Caco-2 (cell line): Measurements from ENCODE around the gene SOSTDC1. TPM values are rescaled to one million over a fixed set of nuclear protein-coding genes. Genes with fewer than 3 reads are reported as not detected.
"Not testable (repeated sequence)": the region's sequence is repeated elsewhere in the genome, so short reads cannot be mapped to it uniquely, and the experiment has no call there.

Experiments used
- BruUV-seq: library from RNA; stranded (reverse); fragments of 400-500 nt; replicated peaks from 2 replicates; lab custom pipeline; 2021; lab: Mats Ljungman, UMichigan
- CTCF ChIA-PET: fragments of 300-600 bp; sonication (Branson Sonifier 250); formaldehyde crosslinking; loops from one replicate; lab custom pipeline; 2022; ENCODE audit warnings: antibody characterized with exemption; lab: Charles Lee
- POLR2A ChIA-PET: fragments of 300-600 bp; sonication (Branson Sonifier 250); formaldehyde crosslinking; loops from one replicate; lab custom pipeline; 2022; ENCODE audit warnings: antibody characterized with exemption; lab: Charles Lee
- DNase-seq, 2 experiments: peaks; one replicate each; pipeline versions ENCODE4 v3.0.0 to v3.0.0-alpha.2; 2020 to 2022
- H3K27me3 ChIP-seq: replicated peaks from 2 replicates; pipeline ENCODE4 v1.6.0; 2011; ENCODE audit warnings: low read length; ENCODE audit not compliant: control insufficient read depth, insufficient read depth
- H3K36me3 ChIP-seq: 2 replicates; pipeline ENCODE4 v1.5.1; 2011; ENCODE audit warnings: low read length; ENCODE audit not compliant: control insufficient read depth, insufficient read depth
- H3K4me1 ChIP-seq: fragments of 250-450 bp; sonication (Bioruptor Pico); 2 replicates; pipeline ENCODE4 v1.5.1; 2020; ENCODE audit warnings: mild to moderate bottlenecking
- H3K4me3 ChIP-seq: 2 replicates; pipeline ENCODE4 v1.5.1; 2011; ENCODE audit warnings: low read depth, mild to moderate bottlenecking, control low read depth, low read length
- H3K9me3 ChIP-seq: fragments of 250-450 bp; sonication (Bioruptor Pico); 2 replicates; pipeline ENCODE4 v1.5.1; 2020; ENCODE audit warnings: mild to moderate bottlenecking, moderate library complexity
- H3K27ac Mint-ChIP-seq: one replicate; pipeline ENCODE4 v1.8.0; 2022; ENCODE audit warnings: mixed read lengths; ENCODE audit not compliant: unreplicated experiment
- H3K27me3 Mint-ChIP-seq: one replicate; pipeline ENCODE4 v1.8.0; 2022; ENCODE audit warnings: mixed read lengths; ENCODE audit not compliant: insufficient read depth, unreplicated experiment
- H3K36me3 Mint-ChIP-seq: one replicate; pipeline ENCODE4 v1.8.0; 2022; ENCODE audit warnings: mild to moderate bottlenecking, mixed read lengths; ENCODE audit not compliant: insufficient read depth, unreplicated experiment
- H3K4me1 Mint-ChIP-seq: one replicate; pipeline ENCODE4 v1.8.0; 2022; ENCODE audit warnings: low read depth, mixed read lengths; ENCODE audit not compliant: unreplicated experiment
- H3K4me3 Mint-ChIP-seq: one replicate; pipeline ENCODE4 v1.8.0; 2022; ENCODE audit warnings: mild to moderate bottlenecking, moderate library complexity, mixed read lengths; ENCODE audit not compliant: unreplicated experiment
- H3K9me3 Mint-ChIP-seq: one replicate; pipeline ENCODE4 v1.8.0; 2022; ENCODE audit warnings: mixed read lengths; ENCODE audit not compliant: unreplicated experiment
- intact Hi-C: fragments of 100-400 bp; cut with micrococcal nuclease; formaldehyde crosslinking; loops from one replicate; pipeline ENCODE4 v1.10.0; 2022; ENCODE audit not compliant: unreplicated experiment
- total RNA-seq: library from RNA; stranded (reverse); gene quantifications from 2 replicates; pipeline ENCODE4 v1.2.3, GENCODE V29; 2022
- TF ChIP-seq, protein P1 (sequence below), 2 experiments: fragments of 200-600 bp in 1 of 2; IDR thresholded peaks; 1 replicate in 1 of 2; 2 replicates in 1 of 2; pipeline versions ENCODE4 v1.5.1 to v1.8.0; 2011 to 2022; ENCODE audit warnings: antibody characterized with exemption in 1 of 2, control low read depth in 1 of 2, inconsistent platforms in 1 of 2, low read depth in 1 of 2, low read length in 1 of 2, mild to moderate bottlenecking in 1 of 2, moderate library complexity in 1 of 2; ENCODE audit not compliant: insufficient read depth in 1 of 2, severe bottlenecking in 1 of 2, unreplicated experiment in 1 of 2

The SOSTDC1 gene
- total RNA-seq, 1 experiment from 2014 or later: 8.4 TPM

DNA sequence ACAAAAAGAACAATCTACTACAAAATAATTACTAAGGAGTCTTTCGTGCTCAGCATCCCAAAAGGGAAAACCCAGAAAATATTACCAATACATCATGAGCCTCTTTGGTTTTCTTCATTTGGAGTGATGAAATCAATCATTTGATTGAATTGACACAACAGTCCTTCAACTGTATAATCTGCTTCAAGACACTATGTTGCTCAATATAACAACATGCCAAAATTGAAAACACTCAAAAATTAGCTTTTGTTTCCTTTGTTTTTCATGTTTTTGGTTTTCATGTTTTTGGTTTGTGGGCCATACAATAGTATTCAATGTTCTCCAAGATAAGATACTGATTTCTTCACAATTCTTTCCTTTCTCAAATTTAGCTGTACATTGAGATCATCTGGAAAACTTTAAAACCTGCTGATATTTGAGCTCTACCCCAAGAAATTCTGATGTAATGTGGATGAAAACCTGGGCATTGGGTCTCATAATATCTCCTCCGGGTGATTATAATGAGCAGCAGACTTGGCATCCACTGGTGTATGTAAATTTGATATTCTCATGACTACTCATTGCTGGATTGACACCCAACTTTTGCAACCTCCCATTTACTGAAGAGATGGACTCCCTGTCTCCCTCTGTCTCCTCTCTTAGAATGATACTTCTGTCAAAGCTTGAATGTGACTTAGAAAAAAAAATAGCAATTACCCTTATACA, 4.6 kb downstream of the SOSTDC1 start:
- no TSS peak for BruUV-seq
- no peak for DNase-seq
- no peaks in the 10 kb centered on the region for H3K27me3 ChIP-seq
- H3K9me3 ChIP-seq: no peaks in the 10 kb centered on the region
- Mint-ChIP-seq H3K9me3 (no peaks in the 10 kb centered on the region), H3K36me3 (no peaks in the 10 kb centered on the region), H3K4me3 (no peak overlapping the region), H3K4me1 (peaks cover 11% of the 10 kb centered on the region), H3K27me3 (no peaks in the 10 kb centered on the region), H3K27ac (no peak overlapping the region)
- POLR2A ChIA-PET: no interaction called here
- no peaks in the 10 kb centered on the region for H3K36me3 ChIP-seq
- H3K4me1 ChIP-seq: peaks cover 9% of the 10 kb centered on the region; the same call in 1 of the 2 replicates
- TF ChIP-seq, protein P1, sequence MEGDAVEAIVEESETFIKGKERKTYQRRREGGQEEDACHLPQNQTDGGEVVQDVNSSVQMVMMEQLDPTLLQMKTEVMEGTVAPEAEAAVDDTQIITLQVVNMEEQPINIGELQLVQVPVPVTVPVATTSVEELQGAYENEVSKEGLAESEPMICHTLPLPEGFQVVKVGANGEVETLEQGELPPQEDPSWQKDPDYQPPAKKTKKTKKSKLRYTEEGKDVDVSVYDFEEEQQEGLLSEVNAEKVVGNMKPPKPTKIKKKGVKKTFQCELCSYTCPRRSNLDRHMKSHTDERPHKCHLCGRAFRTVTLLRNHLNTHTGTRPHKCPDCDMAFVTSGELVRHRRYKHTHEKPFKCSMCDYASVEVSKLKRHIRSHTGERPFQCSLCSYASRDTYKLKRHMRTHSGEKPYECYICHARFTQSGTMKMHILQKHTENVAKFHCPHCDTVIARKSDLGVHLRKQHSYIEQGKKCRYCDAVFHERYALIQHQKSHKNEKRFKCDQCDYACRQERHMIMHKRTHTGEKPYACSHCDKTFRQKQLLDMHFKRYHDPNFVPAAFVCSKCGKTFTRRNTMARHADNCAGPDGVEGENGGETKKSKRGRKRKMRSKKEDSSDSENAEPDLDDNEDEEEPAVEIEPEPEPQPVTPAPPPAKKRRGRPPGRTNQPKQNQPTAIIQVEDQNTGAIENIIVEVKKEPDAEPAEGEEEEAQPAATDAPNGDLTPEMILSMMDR (IDR thresholded peaks at IDR 0.05; ENCODE audit: insufficient read depth in 1 of 2, low read depth in 1 of 2, low read length in 1 of 2, severe bottlenecking in 1 of 2, unreplicated experiment in 1 of 2): no peak
- CTCF ChIA-PET: no interaction called here
- H3K4me3 ChIP-seq: no peak overlapping the region
- intact Hi-C loops: no loop called here

DNA sequence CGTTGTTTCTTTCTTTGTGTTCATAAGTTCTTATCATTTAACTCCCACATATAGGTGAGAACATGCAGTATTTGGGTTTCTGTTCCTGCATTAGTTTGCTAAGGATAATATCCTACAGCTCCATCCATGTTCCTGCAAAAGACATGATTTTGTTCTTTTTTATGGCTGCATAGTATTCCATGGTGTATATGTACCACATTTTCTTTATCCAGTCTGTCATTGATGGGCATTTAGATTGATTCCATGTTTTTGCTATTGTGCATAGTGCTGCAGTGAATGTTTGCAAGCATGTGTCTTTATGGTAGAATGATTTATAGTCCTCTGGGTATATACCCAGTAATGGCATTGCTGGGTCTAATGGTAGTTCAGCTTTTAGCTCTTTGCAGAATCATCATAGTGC, 9.2 kb downstream of the SOSTDC1 start:
- H3K4me3 ChIP-seq, POLR2A ChIA-PET, BruUV-seq: not testable (repeated sequence)

DNA sequence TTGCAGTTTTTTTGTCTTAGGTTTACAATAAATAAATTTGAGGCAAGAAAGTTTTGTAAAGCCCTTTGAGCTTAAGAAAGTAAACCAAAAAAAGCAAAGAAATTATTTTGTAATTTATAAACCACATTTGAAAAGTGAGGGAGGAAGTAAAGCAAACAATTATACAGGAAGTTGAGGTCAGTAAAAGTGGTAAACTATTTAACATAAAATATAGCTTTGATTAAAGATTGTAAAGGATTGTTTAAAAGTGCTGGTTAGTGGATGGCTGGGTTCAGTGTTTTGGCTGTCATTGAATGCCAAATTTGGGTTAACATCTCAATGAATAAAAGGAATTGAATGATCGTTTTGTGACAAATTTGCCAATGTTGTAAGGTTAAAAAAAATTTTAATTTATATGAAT, 9.9 kb downstream of the SOSTDC1 start:
- Mint-ChIP-seq H3K27ac (no peak overlapping the region), H3K4me3 (no peak overlapping the region), H3K27me3 (no peaks in the 10 kb centered on the region), H3K4me1 (no peaks in the 10 kb centered on the region), H3K9me3 (no peaks in the 10 kb centered on the region), H3K36me3 (no peaks in the 10 kb centered on the region)
- intact Hi-C loops: no loop called here
- H3K9me3 ChIP-seq: no peaks in the 10 kb centered on the region
- ChIA-PET POLR2A (no interaction called here), CTCF (no interaction called here)
- no peaks in the 10 kb centered on the region for H3K27me3 ChIP-seq
- no peaks in the 10 kb centered on the region for H3K36me3 ChIP-seq
- BruUV-seq: no TSS peak
- no peak overlapping the region for H3K4me3 ChIP-seq
- DNase-seq: no peak
- TF ChIP-seq, protein P1 (IDR thresholded peaks at IDR 0.05; ENCODE audit: insufficient read depth in 1 of 2, low read depth in 1 of 2, low read length in 1 of 2, severe bottlenecking in 1 of 2, unreplicated experiment in 1 of 2): no peak
- no peaks in the 10 kb centered on the region for H3K4me1 ChIP-seq

More for the DNA sequence above, 9.2 kb downstream of the SOSTDC1 start:
- intact Hi-C loops, CTCF ChIA-PET, H3K4me1 Mint-ChIP-seq, H3K36me3 ChIP-seq, DNase-seq, H3K9me3 Mint-ChIP-seq, H3K9me3 ChIP-seq, H3K27ac Mint-ChIP-seq, H3K4me1 ChIP-seq, H3K4me3 Mint-ChIP-seq, H3K36me3 Mint-ChIP-seq, H3K27me3 Mint-ChIP-seq, H3K27me3 ChIP-seq: not testable (repeated sequence)
